HG03159 (cell line): ENCODE measurements around the gene KCNT2.
"Not testable (repeated sequence)": the region's sequence is repeated elsewhere in the genome, so short reads cannot be mapped to it uniquely, and the experiment has no call there.

Source experiments
- ATAC-seq: cut with Tn5 transposase; IDR thresholded peaks from one replicate; pipeline ENCODE4 v1.9.1; 2021; ENCODE audit warnings: mild to moderate bottlenecking, moderate library complexity; ENCODE audit not compliant: unreplicated experiment

The KCNT2 gene

DNA sequence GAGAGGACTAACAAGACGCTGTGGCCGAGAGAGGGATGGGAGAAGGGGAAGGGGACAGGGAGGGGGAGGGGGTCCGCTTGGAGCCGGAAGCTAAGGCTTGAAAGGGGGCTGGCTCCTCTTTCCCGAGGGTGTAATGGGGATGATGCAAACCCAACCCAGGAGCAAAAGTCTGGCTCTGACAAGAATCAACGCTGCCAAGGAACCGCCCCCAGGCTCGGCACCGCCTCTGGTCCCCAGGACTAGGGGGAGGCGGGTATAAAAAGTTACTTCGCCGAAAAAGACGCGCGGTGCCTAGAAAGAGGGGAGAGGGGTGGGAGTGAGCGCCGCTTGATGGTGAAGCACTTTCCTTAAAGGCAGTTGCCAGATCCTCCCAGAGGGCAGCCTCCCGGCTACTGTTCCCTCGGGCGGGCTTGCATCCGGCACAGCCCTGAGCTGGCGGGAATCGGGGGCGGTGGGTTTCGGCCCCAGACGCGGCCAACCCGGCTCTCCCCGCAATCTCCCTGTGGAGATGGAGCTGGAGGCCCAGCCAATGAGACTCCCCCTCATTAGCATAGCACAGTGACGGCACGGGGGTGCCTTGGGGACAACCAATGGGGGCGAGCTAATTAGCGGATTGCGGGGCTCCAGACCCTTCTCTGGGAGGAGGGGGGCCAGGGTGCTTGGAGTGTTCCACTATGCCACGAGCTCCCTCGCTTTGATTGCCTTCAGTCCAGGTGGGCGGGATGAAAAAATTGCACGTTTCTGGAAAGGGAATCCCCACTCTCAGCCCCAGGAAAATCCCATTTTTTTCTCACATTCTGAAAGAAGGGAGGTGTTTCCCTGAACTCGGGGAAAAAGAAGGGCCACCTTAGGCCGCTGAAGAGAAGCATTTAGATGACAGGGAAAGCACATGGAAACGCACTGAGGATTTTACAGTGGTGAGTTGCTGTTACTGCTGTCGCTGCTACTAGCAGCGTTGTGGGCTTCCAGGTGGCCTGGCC is at the start of gene KCNT2:
Gene KCNT2 (minus strand): TSS at position 51 of the 980 bp plus-strand sequence. CDS start 131 bp downstream, outside the sequence.
- ATAC-seq: peak; percentile 46

DNA sequence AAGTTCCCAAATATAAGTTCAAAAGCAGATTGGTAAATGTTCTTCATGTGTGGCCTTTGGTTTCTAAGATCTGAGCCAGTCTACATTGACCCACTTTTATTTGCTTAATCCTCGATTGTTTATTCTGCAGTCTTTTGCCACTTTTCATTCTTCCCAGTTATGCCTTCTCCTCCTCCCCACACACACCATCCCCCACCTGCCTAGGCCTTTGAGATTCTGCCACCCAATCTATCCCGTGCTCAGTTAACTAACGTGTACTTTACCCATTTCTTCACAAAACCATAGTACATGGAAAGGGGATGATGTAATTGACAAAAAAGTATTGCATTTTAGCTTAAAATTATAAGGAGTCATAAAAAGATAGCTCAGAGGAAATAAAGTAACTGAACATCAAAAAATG is 47.3 kb upstream of the KCNT2 start:
- no peak for ATAC-seq

DNA sequence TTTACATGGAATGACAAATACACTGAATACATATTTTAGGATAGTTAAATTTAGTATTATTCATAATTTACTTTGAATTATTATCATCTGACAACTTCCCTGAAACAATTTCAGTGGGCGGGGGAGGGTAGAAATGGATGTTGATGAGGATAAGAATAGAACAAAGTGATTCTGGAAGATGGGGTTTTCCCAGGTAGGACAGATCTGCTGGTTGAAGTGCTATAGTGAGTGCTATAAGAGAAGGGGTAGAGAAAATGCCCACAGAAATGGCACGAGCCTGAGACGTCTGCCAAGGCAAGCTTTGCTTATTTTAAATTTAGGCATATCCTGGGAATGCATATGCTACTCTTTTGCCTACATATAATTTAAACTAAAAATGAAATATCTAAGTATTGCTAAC is 46.8 kb upstream of the KCNT2 start:
- ATAC-seq: no peak

DNA sequence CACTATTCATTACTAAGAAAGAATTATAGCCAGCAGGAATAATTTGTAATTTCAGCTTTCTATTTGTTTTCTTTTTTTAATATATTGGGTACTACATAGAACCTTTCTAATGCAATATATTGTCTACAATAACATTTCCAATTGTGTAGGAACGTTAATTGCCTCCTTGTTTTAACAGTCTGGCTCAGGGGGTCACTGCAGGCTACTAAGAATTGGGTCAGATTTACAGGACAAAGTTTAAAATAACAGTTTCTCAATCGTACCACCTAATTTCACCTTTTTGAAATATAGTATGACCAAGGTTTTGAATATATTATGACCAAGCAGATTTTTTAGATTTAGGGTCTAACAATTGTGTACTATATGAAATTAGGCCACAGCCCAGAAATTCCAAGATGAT is 46.0 kb upstream of the KCNT2 start:
- ATAC-seq: no peak

DNA sequence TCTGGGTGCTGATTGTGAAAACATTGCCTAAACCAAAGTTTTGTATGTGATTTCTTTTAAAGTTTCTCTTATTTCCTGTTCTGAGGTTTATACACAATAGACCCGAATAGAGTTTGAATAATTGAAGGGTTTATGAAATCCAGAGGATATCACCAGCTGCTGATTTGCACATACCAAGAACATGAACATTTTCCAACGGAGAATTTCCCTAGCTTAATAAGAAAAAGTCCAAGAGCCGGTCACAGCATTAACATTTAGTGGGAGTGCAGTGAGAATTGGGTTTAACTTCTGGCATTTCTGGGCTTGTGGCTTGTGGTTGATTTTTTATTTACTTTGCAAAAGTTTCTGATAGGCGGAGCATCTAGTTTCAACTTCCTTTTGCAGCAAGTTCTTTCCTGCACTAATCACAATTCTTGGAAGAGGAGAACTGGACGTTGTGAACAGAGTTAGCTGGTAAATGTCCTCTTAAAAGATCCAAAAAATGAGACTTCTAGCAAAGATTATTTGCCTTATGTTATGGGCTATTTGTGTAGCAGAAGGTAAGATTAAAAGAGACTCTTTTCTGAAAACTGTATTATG is 43.5 kb upstream of the KCNT2 start, which contains the start of gene CFH:
Gene CFH (plus strand): TSS at position 407 of the 579 bp plus-strand sequence. CDS start 75 bp downstream, at position 482.
- ATAC-seq: no peak

DNA sequence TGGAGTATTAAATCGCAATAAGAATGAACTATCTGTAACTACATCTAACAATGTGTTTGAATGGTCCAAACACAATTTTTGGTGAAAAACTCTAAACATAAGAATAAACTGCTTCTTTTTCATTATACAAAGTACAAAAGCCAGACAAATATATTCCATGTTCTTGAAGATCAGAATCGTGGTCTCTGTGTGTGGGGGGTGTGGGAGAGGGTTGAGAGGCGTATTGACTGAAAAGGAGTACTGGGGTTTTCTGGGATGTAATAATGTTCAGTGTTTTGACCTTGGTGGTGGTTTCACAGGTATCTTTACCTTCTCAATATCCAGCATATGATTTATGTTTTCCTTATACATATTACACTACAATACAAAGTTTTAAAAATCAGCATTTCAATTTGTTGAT is 42.8 kb upstream of the KCNT2 start:
- no peak for ATAC-seq

DNA sequence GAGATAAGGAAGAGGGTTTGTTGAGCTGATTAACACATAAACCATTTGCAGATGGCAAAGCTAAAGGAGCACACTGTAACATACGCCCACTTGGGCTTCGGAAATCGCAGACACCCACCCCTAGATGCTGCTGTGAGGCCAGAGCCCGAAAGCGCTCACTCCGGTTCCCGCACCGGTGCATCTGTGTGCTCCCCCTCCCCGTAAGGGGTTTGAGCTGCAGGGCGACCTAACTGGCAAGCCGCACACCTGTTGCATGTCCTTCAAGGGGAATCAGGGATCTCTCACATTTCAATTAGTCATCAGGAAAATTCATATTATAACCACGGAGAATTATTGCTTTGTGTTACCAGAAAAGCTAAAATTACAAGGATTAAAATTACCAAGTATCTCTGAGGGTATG is 42.2 kb upstream of the KCNT2 start:
- no peak for ATAC-seq

DNA sequence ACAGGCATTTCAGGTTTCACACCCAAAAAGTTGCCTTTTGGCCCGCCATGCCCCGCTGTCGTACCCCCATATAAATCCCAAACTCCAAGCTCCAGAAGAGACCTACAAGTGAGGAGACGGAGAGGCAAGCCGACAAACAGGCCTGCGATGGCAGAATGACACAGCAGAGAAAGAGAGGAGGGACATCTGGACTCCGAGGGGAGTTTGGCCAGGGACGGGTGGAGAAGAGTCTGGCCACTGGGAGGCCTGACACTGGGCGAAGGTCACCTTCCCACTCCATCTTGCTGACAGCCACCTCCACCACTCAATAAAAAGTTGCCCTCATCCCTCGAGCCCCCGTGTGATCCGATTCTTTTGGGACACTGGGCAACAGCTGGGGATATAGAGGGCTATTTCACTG is 41.8 kb upstream of the KCNT2 start:
- no peak for ATAC-seq

DNA sequence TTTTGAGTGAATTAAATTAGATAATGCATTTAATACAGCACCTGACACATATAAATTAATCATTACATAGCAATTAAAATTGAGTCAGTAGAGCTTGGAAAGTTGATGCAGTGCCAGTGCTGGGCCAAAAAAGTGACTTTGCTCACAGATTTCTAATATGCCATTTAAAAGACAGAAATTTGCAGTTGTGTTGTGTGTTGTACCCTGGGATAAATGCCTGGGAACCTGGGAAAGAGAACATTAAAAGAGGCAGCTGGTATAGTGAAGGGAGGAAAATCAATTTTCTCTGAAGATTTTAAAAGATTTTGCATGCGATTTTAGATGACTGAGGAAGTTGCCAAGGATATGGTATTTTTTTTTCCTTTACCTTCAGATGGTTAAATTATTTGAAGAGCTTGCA is 32.7 kb upstream of the KCNT2 start:
- no peak for ATAC-seq

DNA sequence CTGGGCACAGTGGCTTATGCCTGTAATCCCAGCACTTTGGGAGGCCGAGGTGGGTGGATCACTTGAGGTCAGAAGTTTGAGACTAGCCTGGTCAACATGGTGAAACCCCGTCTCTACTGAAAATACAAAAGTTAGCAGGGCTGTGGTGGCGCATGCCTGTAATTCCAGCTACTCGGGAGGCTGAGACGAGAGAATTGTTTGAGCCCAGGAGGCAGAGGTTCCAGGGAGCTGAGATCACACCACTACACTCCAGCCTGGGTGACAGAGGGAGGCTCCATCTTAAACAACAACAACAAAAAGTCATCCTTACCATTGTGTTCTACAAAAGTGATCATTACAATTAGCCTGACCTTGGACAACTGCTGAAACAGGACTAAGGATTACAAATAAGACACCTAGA is 31.1 kb upstream of the KCNT2 start:
- not testable (repeated sequence) for ATAC-seq

DNA sequence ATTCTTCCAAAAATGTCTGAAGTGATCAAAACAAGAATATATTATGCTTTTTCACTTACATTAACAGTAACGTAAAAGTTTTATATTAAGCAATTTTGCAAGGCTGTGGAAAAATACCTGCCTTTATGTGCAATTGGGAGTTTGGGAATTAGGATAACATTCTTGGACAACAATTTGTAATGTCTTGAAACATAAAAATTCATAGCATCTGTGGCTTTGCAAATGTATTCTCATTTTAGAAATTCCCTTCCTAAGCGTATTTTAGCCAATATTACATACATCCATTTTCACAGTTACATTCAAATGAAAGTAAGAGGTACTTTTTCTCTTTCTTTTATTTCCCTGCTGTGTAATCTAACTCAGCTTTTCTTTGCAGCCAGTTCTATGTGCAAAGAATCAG is 30.2 kb upstream of the KCNT2 start:
- no peak for ATAC-seq

DNA sequence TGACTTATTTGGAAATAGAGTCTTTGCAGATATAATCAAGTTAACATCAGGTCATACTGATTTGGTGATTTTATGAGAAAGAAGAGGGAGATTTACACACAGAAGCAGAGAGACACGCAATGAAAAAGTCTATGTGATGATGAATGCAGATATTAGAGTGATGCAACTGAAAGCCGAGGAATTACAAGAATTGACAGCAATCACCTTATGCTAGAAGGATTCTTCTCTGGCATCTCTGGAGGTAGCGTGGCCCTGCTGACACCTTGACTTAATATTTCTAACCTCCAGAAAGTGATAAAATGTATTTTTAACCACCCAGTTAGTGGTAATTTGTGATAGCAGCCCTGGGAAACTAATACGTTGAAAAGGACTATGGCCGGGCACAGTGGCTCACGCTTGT is 29.4 kb upstream of the KCNT2 start:
- no peak for ATAC-seq

DNA sequence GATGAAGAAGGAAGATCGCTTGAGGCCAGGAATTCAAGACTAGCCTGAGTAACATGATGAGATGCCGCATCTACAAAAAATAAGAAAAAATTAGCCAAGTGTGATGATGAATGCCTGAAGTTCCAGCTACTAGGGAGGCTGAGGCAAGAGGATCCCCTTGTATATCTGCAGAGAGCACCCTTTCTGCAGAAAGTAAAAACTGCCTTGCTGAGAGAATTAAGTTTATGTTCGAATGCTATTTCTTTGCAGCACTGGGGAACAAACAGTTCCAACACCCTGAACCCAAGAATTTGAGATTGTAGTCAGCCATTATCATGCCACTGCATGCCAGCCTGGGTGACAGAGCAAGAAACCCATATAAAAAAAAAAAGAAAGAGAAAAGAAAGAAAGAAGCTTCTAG is 20.6 kb upstream of the KCNT2 start:
- ATAC-seq: no peak

DNA sequence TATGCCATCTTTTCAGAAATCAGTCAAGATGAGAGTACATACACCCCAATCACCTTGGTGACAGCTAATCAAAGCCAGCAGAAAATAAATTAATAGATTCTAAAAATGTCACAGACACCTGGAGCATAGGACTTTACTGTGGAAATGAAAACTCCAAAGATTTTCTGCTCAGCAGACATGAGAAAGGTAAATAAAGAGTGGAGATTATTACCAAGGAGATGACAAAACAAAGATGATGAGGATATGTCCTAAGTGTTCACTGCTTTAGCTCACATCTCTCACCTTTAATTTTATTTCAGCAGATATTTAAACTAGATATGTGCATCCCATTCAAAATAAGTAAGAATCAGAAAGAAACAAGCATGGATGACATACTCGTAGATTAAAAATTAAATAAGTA is 14.8 kb upstream of the KCNT2 start:
- ATAC-seq: no peak

DNA sequence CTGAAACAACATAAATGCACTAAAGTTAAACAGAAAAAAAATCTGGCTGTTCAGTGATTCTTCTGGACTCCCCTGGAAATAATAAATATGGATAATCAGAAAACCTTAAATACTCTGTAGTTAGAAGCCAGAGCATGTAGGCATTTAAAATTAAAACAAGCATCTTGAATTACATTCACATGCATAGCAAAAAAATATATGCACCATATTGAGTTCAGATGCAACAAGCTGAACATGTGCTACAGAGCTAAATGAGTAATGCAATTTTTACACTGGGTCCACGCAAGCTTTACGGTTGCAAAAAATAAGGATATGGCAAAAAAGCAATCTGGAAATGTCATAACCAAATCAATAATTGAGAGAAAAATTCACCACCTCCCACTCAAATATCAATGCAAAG is 11.5 kb upstream of the KCNT2 start:
- ATAC-seq: no peak

DNA sequence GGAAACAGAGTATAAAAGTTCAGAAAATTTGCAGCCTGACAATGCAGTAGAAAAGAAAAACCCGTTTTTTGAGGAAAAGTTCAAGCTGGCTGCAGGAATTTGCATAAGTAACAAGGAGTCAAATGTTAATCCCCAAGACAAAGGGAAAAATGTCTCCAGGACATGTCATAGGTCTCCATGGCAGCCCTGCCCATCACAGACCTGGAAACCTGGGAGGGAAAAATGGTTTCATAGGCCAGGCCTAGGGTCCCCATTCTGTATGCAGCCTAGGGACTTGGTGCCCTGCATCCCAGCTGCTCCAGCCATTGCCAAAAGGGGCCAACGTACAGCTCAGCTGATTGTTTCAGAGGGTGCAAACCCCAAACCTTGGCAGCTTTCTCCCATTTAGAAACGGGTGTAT is 3.6 kb upstream of the KCNT2 start:
- no peak for ATAC-seq

DNA sequence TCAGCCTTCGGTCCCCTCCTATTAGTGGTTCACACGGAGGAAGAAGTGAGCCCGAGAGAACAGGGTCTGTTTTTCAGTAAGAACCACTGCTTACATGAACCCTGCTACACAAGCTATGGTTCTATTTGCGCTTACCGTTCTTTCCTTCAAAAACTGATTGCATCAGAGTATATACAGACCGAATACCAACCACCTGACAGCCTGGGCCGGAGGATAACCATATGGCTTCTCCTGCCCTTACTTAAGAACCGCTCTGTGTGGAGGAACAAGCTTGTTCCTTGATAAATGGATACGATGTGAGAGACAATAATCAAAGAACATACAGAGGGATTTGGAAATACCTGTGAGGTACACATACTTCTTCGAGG is 1.1 kb upstream of the KCNT2 start:
- ATAC-seq: no peak

DNA sequence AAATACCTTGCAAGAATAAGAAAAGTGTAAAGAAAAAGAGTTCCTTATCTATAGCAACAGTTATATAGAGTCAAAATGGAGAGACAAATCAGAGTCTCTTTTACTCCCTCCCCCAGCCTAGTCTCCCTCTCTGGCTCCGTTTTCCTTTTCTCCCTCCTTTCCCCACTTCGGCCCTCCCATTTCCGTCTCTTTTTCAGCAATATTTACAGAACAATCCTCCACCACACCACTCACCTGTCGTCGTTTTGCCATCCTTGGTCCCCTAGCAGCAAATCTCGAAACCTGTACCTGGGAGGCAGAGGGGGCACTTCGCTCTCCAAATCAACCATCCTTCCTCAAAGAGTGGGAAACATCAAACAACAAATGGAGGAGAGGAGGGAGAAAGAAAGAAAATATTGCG is 259 bp downstream of the KCNT2 start:
- peak; percentile 9 for ATAC-seq

DNA sequence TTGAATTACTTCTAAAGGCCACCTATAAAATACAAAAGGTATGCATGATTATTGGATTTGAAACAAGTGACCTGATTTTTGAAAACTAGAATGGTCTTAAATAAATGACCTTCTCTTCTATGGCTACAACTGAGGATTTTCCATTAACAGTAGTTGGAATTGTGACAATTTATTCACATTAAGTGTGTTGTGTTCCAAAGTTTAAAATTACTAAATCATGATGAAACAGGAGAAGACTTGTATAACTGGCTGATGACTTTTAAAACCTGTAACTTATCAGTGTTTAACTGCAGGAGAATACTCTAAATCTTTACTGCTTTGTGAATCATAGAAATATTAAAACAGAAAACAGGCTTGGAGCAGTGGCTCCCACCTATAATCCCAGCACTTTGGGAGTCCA is 4.6 kb downstream of the KCNT2 start:
- ATAC-seq: no peak

DNA sequence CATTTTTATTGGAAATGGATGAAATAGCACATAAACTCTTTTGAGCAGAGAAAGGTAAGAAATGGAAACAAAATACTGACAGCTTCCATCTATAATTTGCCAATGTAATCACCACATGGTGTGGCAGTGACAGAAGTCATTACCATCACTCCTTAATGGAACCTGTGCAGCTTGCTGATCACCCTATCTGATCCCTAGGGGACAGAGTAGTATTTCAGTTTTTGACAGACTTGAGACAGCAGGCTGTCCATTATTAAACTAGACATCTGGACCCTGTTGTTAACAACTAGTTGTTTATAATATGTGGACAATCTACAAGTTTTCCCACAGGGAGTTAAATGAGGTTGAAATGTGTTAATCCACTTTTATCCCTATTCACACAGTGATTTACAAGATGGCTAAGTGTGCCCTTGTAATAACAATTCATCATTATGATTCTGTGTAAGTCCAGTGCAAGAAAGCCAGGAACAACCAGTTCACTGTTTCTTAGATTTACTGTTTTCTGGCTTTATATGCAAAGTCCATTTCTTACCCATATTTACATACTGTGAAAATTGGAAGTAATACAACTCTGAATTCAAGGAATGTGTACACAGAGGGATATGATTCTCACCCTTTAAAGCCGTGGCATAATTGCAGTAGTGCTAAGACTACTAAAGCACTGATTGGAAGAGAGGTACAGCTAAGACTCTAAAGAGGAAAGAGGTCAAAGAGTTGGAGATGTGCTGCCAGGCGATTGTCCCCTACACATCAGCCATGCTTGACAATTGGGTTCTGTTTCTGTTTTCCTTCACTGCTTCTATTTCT is 9.1 kb downstream of the KCNT2 start:
- no peak for ATAC-seq

DNA sequence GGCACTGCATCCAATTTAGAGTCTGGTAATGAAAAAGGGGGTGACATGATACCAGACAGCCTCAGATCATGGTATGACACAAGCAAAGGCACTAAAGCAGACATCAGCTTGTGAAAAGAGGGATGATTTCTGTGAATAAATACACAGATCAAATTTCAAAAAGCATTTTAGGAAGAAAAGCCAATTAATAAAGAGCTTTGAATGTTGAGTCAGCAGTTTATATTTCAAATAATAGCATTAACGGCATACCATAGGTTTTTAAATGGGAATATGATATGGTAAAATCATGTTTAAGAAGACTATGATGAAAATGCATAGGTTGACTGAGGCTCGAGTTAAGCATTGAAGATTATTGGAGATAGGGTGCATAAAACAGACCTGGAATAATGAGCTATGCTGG is 13.5 kb downstream of the KCNT2 start:
- ATAC-seq: no peak

DNA sequence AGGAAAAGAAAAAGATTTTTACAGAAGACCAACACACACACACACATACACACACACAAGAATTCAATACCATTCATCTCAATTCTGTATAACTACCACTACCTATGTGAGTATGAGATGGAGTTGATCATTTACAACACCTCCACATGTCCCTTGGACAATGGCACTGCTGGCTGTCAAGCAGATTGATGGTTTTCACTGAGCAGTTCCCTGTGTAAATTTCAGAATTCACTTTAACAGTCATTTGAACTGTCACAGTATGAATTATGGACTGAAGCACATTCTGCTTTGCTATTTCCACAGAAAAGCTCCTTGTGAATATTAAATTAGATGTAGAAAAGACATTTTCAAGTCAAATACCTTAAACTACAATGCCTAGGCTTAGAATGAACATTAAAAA is 14.3 kb downstream of the KCNT2 start:
- no peak for ATAC-seq
